Daoy (cell line): ENCODE measurements around the gene CELF5. TPM values are rescaled to one million over a fixed set of nuclear protein-coding genes. Genes with fewer than 3 reads are reported as not detected.

ENCODE experiments used
- DNase-seq: peaks from one replicate; pipeline ENCODE4 v3.0.0-alpha.2; 2015; ENCODE audit warnings: low read depth
- total RNA-seq: library from RNA; depleted of rRNA; stranded (reverse); fragments of >200 nt; shearing (Covaris generic); gene quantifications from 2 replicates; pipeline ENCODE4 v1.2.3, GENCODE V29; 2014

Gene CELF5
- total RNA-seq, 1 experiment from 2014 or later: 0.06 TPM

- no peak for DNase-seq
Observed at GRCh38 chr19:3239367-3239766, 14.9 kb downstream of the CELF5 start.

- DNase-seq: peak; percentile 85
Observed at GRCh38 chr19:3243819-3244700, 19.6 kb downstream of the CELF5 start.

GRCh38 chr19:3245050-3245449 is 20.6 kb downstream of the CELF5 start:
- DNase-seq: no peak

GRCh38 chr19:3248728-3249326 is 24.4 kb downstream of the CELF5 start:
- DNase-seq: no peak

GRCh38 chr19:3249408-3249807 is 24.9 kb downstream of the CELF5 start:
- DNase-seq: peak; percentile 77

GRCh38 chr19:3250675-3251074 is 26.2 kb downstream of the CELF5 start:
- DNase-seq: peak; percentile 48

- DNase-seq: no peak
Observed at GRCh38 chr19:3251229-3251628, 26.8 kb downstream of the CELF5 start.

GRCh38 chr19:3252650-3253049 is 28.2 kb downstream of the CELF5 start:
- no peak for DNase-seq

- no peak for DNase-seq
Observed at GRCh38 chr19:3253270-3253669, 28.8 kb downstream of the CELF5 start.

GRCh38 chr19:3254520-3254919 is 30.1 kb downstream of the CELF5 start:
- DNase-seq: no peak

- DNase-seq: no peak
Observed at GRCh38 chr19:3257071-3257470, 32.6 kb downstream of the CELF5 start.

GRCh38 chr19:3262362-3262761 is 37.9 kb downstream of the CELF5 start:
- DNase-seq: no peak

- no peak for DNase-seq
Observed at GRCh38 chr19:3263866-3264265, 39.4 kb downstream of the CELF5 start.

GRCh38 chr19:3265432-3265831 is 41.0 kb downstream of the CELF5 start:
- DNase-seq: no peak

- no peak for DNase-seq
Observed at GRCh38 chr19:3266092-3266693, 41.7 kb downstream of the CELF5 start.

- peak; percentile 43 for DNase-seq
Observed at GRCh38 chr19:3266792-3267514, 42.5 kb downstream of the CELF5 start.

GRCh38 chr19:3268326-3268725 is 43.9 kb downstream of the CELF5 start:
- no peak for DNase-seq

GRCh38 chr19:3268763-3269162 is 44.3 kb downstream of the CELF5 start:
- no peak for DNase-seq

- DNase-seq: no peak
Observed at GRCh38 chr19:3269916-3270671, 45.6 kb downstream of the CELF5 start.

- DNase-seq: peak; percentile 88
Observed at GRCh38 chr19:3270902-3271301, 46.4 kb downstream of the CELF5 start.

GRCh38 chr19:3272401-3272931 is 48.0 kb downstream of the CELF5 start:
- no peak for DNase-seq
